Epithelial cell of proximal tubule (primary cell): Measurements from ENCODE around the gene TNFRSF25. TPM values are rescaled to one million over a fixed set of nuclear protein-coding genes. Genes with fewer than 3 reads are reported as not detected.
A peak's percentile ranks its signal among the peaks of the same experiment; 100 is the strongest.

Source experiments
- DNase-seq: peaks from one replicate; pipeline ENCODE4 v3.0.0-alpha.2; 2011; ENCODE audit warnings: low read depth
- H3K4me3 ChIP-seq: 2 replicates; pipeline ENCODE4 v1.5.1; 2011; ENCODE audit warnings: low read depth, mild to moderate bottlenecking, low read length
- total RNA-seq: library from RNA; depleted of rRNA; stranded (reverse); fragments of >200 nt; gene quantifications from 2 replicates; pipeline ENCODE4 v1.2.3, GENCODE V29; 2015
- TF ChIP-seq, protein P1 (sequence below): conservative IDR thresholded peaks from 2 replicates; pipeline ENCODE4 v1.5.1; 2012; ENCODE audit warnings: low read depth, mild to moderate bottlenecking, low read length

TNFRSF25 gene
- total RNA-seq, 1 donor from 2014 or later: 30.4 TPM

DNA sequence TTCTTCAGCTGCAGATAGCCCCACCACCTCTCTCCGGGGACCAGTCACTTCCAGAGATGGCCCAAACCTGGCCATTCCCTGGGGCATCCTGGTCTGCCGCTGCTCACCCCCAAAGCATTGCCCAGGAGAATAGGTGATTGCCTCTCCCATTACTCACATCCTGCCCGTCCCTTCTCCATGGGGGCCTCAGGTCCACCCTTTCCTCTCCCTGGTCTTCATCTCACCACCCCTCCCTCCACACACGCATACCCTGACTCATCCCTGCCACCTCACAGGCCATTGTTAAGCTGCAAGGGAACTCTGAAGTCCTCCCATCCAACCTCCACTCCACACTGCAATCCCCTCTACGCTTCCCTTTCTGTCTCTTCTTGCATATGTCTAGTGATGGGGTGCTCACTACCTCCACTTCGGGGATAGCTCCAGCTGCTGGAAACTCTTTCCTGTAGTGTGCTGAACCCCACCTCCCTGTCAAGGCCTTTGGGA, 25.5 kb upstream of the TNFRSF25 start, which contains the start of gene PLEKHG5:
TSS of gene PLEKHG5 (minus strand) at position 188 of the 483 bp plus-strand sequence. CDS start 14,096 bp downstream, outside the sequence.
- DNase-seq: no peak
- TF ChIP-seq, protein P1, sequence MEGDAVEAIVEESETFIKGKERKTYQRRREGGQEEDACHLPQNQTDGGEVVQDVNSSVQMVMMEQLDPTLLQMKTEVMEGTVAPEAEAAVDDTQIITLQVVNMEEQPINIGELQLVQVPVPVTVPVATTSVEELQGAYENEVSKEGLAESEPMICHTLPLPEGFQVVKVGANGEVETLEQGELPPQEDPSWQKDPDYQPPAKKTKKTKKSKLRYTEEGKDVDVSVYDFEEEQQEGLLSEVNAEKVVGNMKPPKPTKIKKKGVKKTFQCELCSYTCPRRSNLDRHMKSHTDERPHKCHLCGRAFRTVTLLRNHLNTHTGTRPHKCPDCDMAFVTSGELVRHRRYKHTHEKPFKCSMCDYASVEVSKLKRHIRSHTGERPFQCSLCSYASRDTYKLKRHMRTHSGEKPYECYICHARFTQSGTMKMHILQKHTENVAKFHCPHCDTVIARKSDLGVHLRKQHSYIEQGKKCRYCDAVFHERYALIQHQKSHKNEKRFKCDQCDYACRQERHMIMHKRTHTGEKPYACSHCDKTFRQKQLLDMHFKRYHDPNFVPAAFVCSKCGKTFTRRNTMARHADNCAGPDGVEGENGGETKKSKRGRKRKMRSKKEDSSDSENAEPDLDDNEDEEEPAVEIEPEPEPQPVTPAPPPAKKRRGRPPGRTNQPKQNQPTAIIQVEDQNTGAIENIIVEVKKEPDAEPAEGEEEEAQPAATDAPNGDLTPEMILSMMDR: no peak
- peak within 1 kb of the TSS; percentile 99 for H3K4me3 ChIP-seq

GRCh38 chr1:6491081-6491449, 25.1 kb upstream of the TNFRSF25 start:
- H3K4me3 ChIP-seq: peak overlapping the region; percentile 99
- TF ChIP-seq, protein P1: no peak
- DNase-seq: no peak

GRCh38 chr1:6490181-6491080, 24.5 kb upstream of the TNFRSF25 start:
- TF ChIP-seq, protein P1: no peak
- no peak for DNase-seq

DNA sequence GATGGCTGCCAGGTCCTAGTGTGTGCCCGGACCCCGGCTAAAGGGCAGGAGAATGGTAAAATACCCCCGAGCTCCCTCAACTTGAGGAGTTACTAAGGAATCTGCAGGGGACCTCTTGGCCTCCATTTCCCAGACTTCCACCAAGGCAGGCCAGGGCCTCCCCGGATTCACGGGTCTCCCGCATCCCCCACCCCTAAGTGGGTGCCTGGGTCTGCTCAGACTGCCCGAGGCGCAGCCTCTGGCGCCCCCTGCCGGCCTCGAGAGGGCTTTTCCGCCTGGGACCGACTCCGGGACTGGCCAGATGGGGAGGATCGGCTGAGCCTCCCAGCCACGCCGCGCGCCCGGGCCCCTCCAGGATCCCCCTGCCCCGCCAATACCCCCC, 23.8 kb upstream of the TNFRSF25 start:
- no peak for DNase-seq
- TF ChIP-seq, protein P1: peak; percentile 82
- H3K4me3 ChIP-seq: peak overlapping the region; percentile 99

More at GRCh38 chr1:6490181-6491080, 24.5 kb upstream of the TNFRSF25 start:
- H3K4me3 ChIP-seq: peak overlapping the region; percentile 99

GRCh38 chr1:6489383-6489765, 23.4 kb upstream of the TNFRSF25 start:
- TF ChIP-seq, protein P1: no peak
- peak overlapping the region; percentile 99 for H3K4me3 ChIP-seq
- no peak for DNase-seq

DNA sequence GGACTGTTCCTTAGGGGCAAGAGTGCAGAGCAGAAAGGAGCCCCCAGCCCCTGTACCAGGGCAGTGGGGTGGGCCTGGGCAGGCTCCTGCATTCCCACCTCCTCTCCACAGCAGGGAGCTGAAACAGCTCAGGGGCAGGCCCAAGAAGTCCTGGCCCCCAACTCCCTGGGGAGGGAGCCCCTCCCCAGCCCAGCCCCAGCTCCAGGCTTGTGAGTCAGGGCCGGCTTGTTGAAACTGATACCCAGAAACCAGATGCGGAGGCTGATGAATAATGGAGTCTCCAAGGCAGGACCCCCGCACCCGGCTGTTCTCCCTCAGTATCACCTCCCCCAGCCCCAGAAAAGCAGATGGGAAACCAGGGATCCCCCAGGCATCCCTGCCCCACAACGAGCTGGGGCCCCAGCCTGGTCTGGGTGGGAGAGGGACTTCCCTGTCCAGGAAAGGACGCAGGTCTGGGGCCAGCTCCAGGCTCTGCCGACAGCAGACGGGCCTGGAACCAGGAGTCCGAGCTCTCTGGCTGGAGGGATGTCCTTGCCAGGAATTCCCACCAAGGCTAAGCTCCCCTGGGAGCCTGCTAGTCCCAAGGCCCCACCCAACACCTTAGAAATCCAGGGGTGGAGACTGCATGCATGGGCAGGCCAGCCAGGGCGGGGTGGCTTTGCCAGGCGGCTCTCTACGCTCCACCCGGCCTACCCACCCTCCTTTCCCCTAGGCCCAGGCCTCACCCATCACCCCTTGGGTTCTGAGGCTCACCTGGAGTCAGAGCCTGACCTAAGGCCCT, 22.8 kb upstream of the TNFRSF25 start:
- DNase-seq: no peak
- peak overlapping the region; percentile 99 for H3K4me3 ChIP-seq

More for the DNA sequence above, 22.8 kb upstream of the TNFRSF25 start:
- TF ChIP-seq, protein P1: no peak
